SHP77 (cell line): ENCODE results near the gene HOXB6.

Source experiments
- DNase-seq, 2 experiments: peaks; one replicate each; lab custom pipeline; 2025; lab: John Stamatoyannopoulos, UW

Gene HOXB6

DNA sequence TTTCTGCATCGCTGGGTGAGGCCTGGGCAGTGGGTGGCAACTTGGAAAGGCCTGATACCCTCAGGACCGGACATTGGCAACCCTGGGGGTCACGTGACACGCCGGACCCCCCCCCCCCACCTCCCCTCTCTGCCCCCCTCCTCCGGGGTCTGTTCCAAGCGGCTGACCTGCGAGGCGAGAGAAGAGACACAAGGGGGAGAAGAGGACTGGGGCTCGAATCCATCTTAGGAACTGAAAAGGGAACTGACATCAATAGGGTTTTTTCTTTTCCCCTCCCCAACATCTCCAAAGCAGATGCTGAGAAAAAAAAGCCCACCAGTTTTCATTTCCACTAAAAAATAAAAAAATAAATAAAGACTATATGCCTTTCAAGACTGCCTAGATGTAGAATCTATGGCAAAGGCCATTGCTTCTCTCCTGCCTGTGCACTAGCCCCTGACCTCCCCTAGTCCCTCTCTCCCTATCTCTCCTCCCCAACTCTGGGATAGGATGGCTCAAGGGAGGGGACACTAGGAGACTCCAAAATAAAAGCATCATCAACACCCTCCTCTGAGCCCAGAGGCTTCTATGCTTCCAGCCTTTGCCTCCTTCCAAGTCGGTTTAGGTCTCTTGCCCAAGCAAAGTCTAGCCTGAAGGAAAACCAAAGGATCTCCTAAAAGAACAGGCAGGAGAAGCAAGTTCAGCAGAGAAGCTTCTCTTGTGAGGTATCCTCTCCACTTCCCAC, 52.2 kb downstream of the HOXB6 start:
- no peak for DNase-seq

DNA sequence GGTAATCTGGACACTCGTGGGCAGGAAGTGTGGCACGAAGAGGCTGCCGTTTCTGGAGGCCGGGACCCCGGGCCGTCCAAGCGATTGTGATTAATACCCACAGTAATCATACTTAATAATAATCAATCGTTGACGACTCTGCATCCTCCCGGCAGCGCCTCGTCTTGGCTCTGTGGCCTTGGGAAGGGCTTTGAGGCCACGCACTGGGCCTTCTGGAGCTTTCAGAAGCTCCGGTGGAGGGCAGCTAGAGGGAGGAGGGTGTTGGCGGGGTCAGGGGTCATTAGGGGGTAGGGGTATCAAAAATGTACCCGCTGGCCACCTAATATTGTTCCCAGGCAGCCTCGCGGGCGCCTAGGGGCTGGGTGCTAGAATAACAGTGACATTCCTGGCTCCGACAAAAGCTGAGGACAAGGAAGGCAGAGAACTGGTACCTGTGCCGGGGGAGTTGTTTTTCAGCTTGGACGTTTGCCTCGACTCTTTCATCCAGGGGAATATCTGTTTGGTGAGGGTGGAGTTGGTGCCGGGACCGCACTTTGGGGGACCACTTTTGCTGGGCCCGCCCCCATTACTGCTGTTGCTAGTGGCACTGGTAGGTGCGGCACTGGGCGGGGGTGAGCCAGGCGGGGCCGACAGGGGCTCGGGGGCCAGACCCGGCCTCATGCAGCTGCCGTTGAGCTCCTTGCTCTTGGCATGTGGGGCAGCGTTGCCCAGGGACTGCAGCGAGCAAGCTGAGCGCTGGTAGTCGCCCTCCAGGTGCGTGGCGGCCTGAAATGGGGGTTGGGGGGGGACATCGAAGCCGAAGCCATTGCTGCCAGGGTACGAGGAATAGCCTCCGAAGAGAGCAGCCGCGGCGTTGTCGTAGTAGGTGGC, 53.0 kb downstream of the HOXB6 start:
- DNase-seq, result no peak

DNA sequence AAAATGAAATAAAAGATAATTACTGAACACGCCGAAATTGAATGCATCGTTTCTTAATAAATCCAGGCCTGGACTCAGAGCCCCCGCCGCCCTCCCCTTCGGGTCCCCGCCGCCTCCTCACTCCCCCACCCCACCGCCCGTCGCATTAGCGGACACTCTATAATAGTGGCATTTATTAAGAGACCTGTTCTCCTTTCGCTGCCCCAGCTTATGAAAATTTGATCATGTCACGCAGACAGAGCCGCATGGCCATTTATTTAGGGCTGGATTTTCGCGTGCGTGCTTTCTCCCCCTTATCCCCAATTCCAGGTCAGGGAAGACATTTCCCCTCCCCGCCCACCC, 53.6 kb downstream of the HOXB6 start:
- DNase-seq, result no peak

DNA sequence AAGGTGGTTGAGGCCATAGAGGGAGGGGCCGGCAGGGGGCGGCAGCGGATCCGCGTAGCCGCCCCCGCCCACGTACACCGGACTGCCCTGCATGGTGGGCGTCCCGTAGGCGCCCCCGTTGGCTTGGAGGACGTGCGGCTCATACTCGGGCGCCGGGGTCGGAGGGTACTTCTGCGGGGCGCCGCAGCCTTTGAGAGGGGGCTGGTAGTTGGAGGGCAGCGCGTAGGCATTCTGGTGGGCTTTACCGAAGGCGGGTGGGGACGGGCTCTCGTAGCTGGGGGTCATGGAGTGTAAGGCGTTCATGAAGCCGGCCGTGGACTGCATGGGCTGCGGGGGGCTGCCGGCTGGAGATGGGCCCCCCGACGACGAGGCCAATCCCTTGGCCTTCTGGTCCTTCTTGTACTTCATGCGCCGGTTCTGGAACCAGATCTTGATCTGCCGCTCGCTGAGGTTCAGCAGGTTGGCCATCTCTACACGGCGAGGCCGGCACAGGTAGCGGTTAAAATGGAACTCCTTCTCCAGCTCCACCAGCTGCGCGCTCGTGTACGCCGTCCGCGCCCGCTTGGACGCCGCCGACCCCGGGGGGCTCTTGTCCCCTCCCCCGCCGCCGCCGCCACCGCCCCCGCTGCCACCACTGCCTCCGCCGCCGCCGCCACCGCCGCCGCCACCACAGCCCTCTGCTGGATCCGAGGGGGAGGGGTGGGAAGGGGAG, 54.1 kb downstream of the HOXB6 start:
- no peak for DNase-seq

DNA sequence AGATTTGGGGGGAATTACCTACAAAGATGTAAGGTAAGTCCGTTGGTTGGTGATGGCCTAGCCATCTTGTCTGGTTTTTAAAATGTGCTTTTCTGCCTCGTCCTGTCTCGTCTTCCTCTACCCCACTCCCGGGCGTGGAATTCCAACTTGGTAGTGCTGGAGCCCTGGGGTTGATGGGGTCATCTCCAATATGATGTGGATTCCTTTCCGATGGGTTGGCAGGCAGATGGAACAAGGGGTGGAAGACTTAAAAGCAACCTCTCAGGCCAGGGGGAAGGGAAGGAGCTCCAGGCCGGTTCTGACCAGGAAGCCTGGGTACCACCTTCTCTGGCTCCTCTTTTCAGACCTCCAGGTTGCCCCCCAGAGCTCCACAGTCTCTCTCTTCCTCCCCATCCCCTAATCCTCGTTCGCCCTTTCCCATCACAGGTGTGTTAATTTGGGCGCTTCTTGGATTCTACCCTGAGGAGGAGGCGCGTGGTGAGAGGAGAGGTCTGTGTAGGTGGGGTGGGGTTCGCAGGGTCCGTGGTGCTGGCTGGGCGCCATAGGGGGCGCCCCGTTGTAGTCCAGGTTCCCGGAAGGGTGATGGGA, 54.8 kb downstream of the HOXB6 start:
- no peak for DNase-seq

DNA sequence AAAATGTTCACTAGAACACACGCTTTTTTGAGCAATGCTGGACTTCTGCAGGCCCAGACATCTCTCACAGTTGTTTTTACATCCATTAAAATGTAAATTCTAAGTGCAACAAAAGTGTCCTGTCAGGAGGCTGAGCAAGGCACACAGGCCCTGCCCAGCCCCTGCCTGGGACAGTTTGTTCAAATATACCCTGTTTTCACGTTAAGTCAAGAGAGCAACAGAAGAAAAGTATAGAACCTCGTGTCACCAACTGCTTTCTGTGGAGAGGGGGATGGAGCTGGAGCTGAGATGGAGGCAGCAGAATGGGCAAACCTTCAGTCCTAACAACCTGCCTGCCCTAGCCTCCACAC, 55.5 kb downstream of the HOXB6 start:
- no peak for DNase-seq

DNA sequence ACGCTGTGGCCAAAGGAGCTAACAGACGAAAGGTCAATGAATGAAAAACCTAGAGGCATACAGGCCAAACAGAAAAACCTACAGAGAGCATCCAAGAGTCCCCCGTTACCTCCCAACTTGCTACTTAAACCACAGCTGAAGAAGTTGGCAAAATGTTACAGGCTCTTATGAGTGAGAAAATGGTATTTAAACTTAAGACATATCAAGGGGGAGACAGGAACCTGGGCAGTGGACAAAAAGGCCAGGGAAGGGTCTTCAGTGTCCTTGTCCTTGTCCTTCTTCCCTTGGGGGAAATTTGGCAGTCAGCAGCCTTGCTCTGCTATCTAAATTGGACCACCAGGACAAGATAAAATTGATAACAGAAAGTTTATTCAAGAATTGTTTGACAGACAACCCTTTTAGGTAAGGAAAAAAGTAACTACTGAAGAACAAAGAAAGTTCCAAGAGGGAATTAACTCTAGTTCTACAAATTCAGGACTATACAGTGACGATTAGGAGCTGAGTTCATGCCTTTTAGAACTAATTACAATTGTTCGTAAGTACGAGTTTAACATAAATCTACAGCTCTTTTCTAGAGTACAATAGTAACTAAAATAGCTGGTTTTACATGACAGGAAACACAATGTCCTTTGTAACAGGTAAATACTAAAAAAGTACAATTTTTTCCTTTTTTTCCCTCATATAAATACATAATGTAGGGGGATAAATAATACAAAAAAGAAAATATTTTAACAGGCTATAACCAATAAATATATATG, 56.1 kb downstream of the HOXB6 start:
- DNase-seq, result no peak

DNA sequence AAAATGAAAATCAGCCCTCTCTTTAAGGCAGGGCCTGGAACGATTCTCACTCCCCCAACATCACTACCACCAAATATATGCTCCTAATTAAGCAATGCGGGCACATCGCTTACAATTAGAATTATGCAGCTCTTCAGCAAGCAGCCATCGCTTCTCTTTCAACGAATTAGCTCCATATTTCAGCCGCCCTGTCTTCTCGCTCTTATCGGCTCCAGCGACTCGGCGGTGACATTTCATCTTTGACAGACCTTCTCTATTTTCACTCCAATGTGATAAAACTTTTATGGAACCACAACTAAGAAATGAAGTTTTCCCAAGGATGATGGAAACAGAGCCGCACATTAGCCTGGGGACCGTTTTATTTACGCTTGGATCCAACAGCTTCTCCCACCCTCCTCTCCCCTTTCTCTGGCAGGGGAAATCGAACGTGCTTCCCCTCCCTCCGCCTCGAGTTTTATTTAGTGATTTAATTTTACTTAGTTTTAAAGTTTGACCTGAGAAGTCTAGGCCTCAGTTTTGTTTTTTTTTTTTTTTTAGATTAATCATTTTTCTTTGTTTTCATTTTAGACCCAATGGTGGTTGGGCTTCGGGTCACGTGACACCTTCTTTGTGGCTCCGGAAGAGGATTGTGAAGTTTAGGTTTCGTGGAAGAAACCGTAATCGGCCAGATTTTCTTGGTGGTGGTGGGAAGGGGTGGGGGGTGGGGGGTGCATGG, 56.8 kb downstream of the HOXB6 start:
- no peak for DNase-seq

DNA sequence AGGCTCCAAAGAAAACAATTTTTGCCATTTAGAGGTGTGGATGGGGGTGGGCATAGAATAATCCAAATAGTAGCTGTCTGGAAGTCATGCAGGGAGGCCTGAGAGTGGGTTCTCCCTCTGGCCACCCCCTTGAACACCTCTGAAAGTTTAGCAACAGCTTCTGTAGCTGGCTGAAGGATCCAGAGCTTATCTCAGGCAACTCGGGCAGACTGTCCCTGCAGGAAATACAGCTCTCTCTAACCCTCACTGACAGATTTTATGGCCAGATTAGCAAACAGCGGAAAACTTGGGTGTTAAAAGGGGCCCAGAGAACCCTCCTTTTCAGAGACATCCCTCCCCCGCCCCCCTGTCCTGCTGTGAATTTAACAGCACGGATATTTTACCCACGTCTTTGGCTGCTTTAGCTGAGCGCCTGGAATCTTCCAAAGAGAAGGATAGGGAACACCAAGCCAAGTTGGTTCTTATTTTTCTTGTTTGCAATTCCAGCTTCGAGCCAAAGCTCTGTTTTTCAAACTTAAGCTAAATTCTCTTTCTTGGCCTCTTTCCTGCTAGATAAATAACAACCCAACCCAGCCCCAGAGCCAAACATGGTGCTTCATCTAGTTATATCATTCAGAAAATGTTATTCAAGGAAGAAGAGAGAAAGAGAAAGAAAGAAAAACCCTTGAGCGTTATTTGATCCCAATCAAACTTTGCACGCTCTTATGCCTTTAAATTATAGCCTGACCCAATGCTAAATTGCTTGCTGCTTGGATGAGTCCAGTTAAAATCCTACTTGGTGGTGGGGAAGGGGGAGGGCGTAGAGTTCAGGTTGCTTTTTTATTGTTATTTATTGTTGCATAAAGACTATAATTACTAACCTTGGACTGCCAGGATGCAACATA, 57.6 kb downstream of the HOXB6 start:
- no peak for DNase-seq

DNA sequence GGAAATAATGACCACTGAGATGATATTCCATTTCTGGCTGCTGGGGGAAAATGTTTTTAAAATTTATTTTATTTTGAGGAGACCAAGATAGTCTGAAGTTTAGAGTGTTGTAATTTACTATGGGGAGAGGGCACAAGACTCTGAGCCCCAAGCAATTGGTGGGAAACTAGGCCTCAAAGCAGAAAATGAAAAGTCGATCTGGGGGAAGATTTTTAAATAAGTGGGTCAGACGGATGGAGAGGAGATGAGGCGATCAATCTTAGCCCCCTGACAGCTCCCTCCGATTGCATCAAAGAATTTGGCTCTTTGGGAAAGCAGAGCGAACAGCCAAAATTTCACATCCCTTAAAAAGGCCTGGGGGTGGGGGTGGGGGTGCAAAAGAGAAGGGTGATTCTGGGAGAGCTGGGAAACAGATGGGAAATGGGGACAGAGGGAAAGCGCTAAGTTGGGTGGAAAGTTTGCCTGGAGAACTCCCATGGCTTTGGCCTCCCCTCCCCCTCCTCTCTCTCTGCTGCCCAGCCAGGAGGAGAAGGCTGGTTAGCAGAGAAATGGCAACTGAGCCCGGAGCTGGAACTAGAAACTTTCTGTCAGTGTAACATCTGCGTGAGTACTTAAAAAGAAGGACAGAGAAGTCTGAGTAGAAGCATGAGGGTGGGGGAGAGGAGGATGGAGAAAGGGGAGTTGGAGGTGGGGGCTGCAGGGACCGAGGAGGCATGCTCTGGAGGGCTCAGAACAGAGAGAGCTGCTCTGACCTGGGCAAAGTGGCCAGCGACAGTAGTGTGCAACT, 58.5 kb downstream of the HOXB6 start:
- no peak for DNase-seq
